WTC11 (cell line): ENCODE measurements around the gene ZSWIM2. TPM values are rescaled to one million over a fixed set of nuclear protein-coding genes. Genes with fewer than 3 reads are reported as not detected.

Experiments
- ATAC-seq: fragments of 200-7000 bp; cut with Tn5 transposase; 2 replicates; pipeline ENCODE4 v1.10.0; 2021; ENCODE audit warnings: mild to moderate bottlenecking, moderate library complexity
- CTCF ChIA-PET: fragments of 300-600 bp; sonication (Branson Sonifier 250); formaldehyde crosslinking; loops from one replicate; lab custom pipeline; 2021; ENCODE audit warnings: antibody characterized with exemption; lab: Charles Lee
- POLR2A ChIA-PET: fragments of 350-600 bp; sonication (Branson Sonifier 250); formaldehyde crosslinking; loops from one replicate; lab custom pipeline; 2021; ENCODE audit warnings: antibody characterized with exemption; lab: Charles Lee
- DNase-seq: peaks from one replicate; pipeline ENCODE4 v3.0.0; 2021; ENCODE audit warnings: low spot score
- H3K27ac Mint-ChIP-seq: 2 replicates; pipeline ENCODE4 v1.8.0; 2021; ENCODE audit warnings: mixed read lengths
- H3K27me3 Mint-ChIP-seq: 2 replicates; pipeline ENCODE4 v1.8.0; 2021; ENCODE audit warnings: low read depth, mild to moderate bottlenecking, moderate library complexity, mixed read lengths
- H3K36me3 Mint-ChIP-seq: 2 replicates; pipeline ENCODE4 v1.8.0; 2021; ENCODE audit warnings: mixed read lengths
- H3K4me1 Mint-ChIP-seq: 2 replicates; pipeline ENCODE4 v1.8.0; 2022; ENCODE audit warnings: mixed read lengths
- H3K4me3 Mint-ChIP-seq: 2 replicates; pipeline ENCODE4 v1.8.0; 2021; ENCODE audit warnings: mild to moderate bottlenecking, moderate library complexity, mixed read lengths
- H3K9me3 Mint-ChIP-seq: 2 replicates; pipeline ENCODE4 v1.8.0; 2021; ENCODE audit warnings: mixed read lengths
- ATF3 ChIP-seq: sonication (generic); formaldehyde crosslinking; conservative IDR thresholded peaks from 2 replicates; pipeline ENCODE4 v1.8.1; 2022; ENCODE audit warnings: mild to moderate bottlenecking, missing genetic modification reagents
- EMX1 ChIP-seq: fragments of 250-450 bp; sonication (Bioruptor Pico); IDR thresholded peaks from 2 replicates; pipeline ENCODE4 v1.8.0; 2021; ENCODE audit warnings: mild to moderate bottlenecking
- IRF1 ChIP-seq: sonication (generic); formaldehyde crosslinking; IDR thresholded peaks from 2 replicates; pipeline ENCODE4 v1.8.0; 2023; ENCODE audit warnings: missing genetic modification reagents
- IRF2 ChIP-seq: sonication (generic); formaldehyde crosslinking; IDR thresholded peaks from 2 replicates; pipeline ENCODE4 v1.8.0; 2022; ENCODE audit warnings: low read depth, missing genetic modification reagents, borderline replicate concordance
- JAZF1 ChIP-seq: fragments of 250-450 bp; sonication (Bioruptor Pico); IDR thresholded peaks from 2 replicates; pipeline ENCODE4 v1.9.0; 2021; ENCODE audit warnings: moderate library complexity, mild to moderate bottlenecking, inconsistent platforms
- NR1H2 ChIP-seq: sonication (generic); formaldehyde crosslinking; IDR thresholded peaks from 2 replicates; pipeline ENCODE4 v1.9.0; 2021; ENCODE audit warnings: mild to moderate bottlenecking, moderate library complexity, missing genetic modification reagents
- RELA ChIP-seq: sonication (generic); formaldehyde crosslinking; IDR thresholded peaks from 2 replicates; pipeline ENCODE4 v1.8.1; 2022; ENCODE audit warnings: missing genetic modification reagents, mild to moderate bottlenecking, borderline replicate concordance
- ZBTB21 ChIP-seq: sonication (generic); formaldehyde crosslinking; IDR thresholded peaks from 2 replicates; pipeline ENCODE4 v1.8.1; 2023; ENCODE audit warnings: mild to moderate bottlenecking, missing genetic modification reagents, borderline replicate concordance
- ZNF416 ChIP-seq: fragments of 250-450 bp; sonication (Bioruptor Pico); IDR thresholded peaks from 2 replicates; pipeline ENCODE4 v1.9.0; 2021; ENCODE audit warnings: mild to moderate bottlenecking, inconsistent platforms
- ZNF512 ChIP-seq: sonication (generic); formaldehyde crosslinking; IDR thresholded peaks from 2 replicates; pipeline ENCODE4 v1.8.1; 2022; ENCODE audit warnings: missing genetic modification reagents, borderline replicate concordance
- ZNF532 ChIP-seq: fragments of 250-450 bp; sonication (Bioruptor Pico); IDR thresholded peaks from 2 replicates; pipeline ENCODE4 v1.9.0; 2021; ENCODE audit warnings: mild to moderate bottlenecking, borderline replicate concordance
- ZNF671 ChIP-seq: fragments of 250-450 bp; sonication (Bioruptor Pico); IDR thresholded peaks from 2 replicates; pipeline ENCODE4 v1.8.0; 2021; ENCODE audit warnings: mild to moderate bottlenecking
- total RNA-seq: library from RNA; stranded (reverse); gene quantifications from 3 replicates; pipeline ENCODE4 v1.2.3, GENCODE V29; 2021
- TF ChIP-seq, protein P1 (sequence below): fragments of 200-600 bp; IDR thresholded peaks from 2 replicates; pipeline ENCODE4 v1.8.0; 2022; ENCODE audit warnings: antibody characterized with exemption
- TF ChIP-seq, protein P2 (sequence below): sonication (generic); formaldehyde crosslinking; IDR thresholded peaks from 2 replicates; pipeline ENCODE4 v1.8.0; 2022; ENCODE audit warnings: mild to moderate bottlenecking, missing genetic modification reagents
- TF ChIP-seq, protein P3 (sequence below): fragments of 250-450 bp; sonication (Bioruptor Pico); IDR thresholded peaks from 2 replicates; pipeline ENCODE4 v1.9.0; 2021; ENCODE audit warnings: moderate library complexity, mild to moderate bottlenecking, inconsistent platforms, borderline replicate concordance
- TF ChIP-seq, protein P4 (sequence below): sonication (generic); formaldehyde crosslinking; IDR thresholded peaks from 2 replicates; pipeline ENCODE4 v1.8.1; 2022; ENCODE audit warnings: mild to moderate bottlenecking, moderate library complexity, missing genetic modification reagents
- TF ChIP-seq, protein P5 (sequence below): sonication (generic); formaldehyde crosslinking; IDR thresholded peaks from 2 replicates; pipeline ENCODE4 v1.8.1; 2023; ENCODE audit warnings: mild to moderate bottlenecking, moderate library complexity, missing genetic modification reagents

The ZSWIM2 gene
- total RNA-seq, 1 experiment from 2014 or later = not detected

GRCh38 chr2:186884587-186884986, 35.6 kb upstream of the ZSWIM2 start:
- Mint-ChIP-seq H3K4me1 (no peaks in the 10 kb centered on the region), H3K27ac (no peak overlapping the region)
- TF ChIP-seq RELA (CRISPR knock-in tag) (no peak), NR1H2 (no peak), ZNF532 (CRISPR knock-in tag) (no peak), ZNF416 (CRISPR knock-in tag) (no peak), IRF2 (CRISPR knock-in tag) (no peak)
- TF ChIP-seq, protein P1, sequence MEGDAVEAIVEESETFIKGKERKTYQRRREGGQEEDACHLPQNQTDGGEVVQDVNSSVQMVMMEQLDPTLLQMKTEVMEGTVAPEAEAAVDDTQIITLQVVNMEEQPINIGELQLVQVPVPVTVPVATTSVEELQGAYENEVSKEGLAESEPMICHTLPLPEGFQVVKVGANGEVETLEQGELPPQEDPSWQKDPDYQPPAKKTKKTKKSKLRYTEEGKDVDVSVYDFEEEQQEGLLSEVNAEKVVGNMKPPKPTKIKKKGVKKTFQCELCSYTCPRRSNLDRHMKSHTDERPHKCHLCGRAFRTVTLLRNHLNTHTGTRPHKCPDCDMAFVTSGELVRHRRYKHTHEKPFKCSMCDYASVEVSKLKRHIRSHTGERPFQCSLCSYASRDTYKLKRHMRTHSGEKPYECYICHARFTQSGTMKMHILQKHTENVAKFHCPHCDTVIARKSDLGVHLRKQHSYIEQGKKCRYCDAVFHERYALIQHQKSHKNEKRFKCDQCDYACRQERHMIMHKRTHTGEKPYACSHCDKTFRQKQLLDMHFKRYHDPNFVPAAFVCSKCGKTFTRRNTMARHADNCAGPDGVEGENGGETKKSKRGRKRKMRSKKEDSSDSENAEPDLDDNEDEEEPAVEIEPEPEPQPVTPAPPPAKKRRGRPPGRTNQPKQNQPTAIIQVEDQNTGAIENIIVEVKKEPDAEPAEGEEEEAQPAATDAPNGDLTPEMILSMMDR = no peak
- TF ChIP-seq, protein P2, sequence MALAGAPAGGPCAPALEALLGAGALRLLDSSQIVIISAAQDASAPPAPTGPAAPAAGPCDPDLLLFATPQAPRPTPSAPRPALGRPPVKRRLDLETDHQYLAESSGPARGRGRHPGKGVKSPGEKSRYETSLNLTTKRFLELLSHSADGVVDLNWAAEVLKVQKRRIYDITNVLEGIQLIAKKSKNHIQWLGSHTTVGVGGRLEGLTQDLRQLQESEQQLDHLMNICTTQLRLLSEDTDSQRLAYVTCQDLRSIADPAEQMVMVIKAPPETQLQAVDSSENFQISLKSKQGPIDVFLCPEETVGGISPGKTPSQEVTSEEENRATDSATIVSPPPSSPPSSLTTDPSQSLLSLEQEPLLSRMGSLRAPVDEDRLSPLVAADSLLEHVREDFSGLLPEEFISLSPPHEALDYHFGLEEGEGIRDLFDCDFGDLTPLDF (CRISPR knock-in tag) = no peak

DNA sequence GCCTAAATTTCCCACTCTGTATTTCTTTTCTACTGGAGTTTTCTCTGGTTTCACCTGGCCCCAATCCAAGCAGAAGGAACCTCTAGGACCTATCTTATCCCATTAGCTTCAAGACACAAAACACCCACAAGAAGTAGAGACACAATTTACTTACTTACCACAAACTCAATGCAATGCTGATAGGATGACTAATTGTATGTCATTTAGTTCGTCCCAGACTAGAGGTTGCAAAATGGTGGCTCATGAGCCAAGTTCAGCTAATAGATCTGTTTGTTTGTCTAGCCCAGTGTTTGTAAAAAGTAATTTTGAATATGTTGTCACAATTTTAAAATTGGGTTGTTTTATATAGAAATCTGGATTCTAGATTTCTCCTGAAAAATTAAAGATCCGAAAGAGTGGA, 34.7 kb upstream of the ZSWIM2 start:
- TF ChIP-seq, protein P3, sequence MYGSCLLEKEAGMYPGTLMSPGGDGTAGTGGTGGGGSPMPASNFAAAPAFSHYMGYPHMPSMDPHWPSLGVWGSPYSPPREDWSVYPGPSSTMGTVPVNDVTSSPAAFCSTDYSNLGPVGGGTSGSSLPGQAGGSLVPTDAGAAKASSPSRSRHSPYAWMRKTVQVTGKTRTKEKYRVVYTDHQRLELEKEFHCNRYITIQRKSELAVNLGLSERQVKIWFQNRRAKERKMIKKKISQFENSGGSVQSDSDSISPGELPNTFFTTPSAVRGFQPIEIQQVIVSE (CRISPR knock-in tag) = no peak
- TF ChIP-seq JAZF1 (CRISPR knock-in tag) = no peak
- no peaks in the 10 kb centered on the region for H3K27me3 Mint-ChIP-seq
- CTCF ChIA-PET = interaction anchor here (2.6 kb wide), 1 partner anchor 21 kb away, joined by 12 read pairs; no protein-coding TSS in a partner anchor

More at GRCh38 chr2:186884587-186884986, 35.6 kb upstream of the ZSWIM2 start:
- no peak for ATAC-seq
- CTCF ChIA-PET = no interaction called here
- POLR2A ChIA-PET = no interaction called here
- Mint-ChIP-seq H3K36me3 (no peaks in the 10 kb centered on the region; the same call in 1 of the 2 replicates), H3K27me3 (no peaks in the 10 kb centered on the region), H3K4me3 (no peak overlapping the region), H3K9me3 (peaks cover 10% of the 10 kb centered on the region)
- no peak for DNase-seq

DNA sequence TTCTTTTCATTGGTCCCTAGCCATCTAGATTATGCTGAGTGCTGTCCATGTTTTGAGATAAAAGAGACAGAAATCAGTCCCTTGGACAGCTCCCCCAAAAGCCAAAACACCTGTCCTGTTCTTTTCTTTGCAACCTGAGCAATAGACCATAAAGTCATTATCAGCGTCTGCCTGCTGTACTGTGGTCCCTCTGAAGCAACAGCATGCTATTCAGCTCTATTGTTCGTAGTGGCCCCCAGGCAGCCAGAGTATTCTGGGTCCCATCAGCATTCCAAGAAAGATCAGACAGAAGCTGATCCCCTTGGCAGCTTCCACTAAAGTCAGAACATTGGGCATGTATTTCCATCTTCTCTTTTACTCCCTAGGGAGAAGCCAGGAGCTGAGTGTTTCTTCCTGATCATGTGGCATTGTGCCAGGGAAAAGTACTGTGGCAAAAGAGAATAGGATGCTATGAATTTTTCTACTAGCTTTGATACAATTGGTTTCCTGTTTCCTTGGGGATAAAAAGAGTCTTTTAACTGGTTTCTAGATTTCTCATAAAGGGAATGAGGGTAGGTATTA, 33.6 kb upstream of the ZSWIM2 start:
- Mint-ChIP-seq H3K4me1 (no peaks in the 10 kb centered on the region), H3K9me3 (peaks cover 14% of the 10 kb centered on the region), H3K4me3 (no peak overlapping the region), H3K36me3 (no peaks in the 10 kb centered on the region; the same call in 1 of the 2 replicates), H3K27me3 (no peaks in the 10 kb centered on the region), H3K27ac (no peak overlapping the region)
- no peak for DNase-seq
- ChIA-PET CTCF (interaction anchor here (0.8 to 2.6 kb wide), 2 partner anchors 20 to 699 kb away, joined by 3 to 12 read pairs; no protein-coding TSS in a partner anchor), POLR2A (no interaction called here)
- ATAC-seq = peak; percentile 50; the same call in 1 of the 2 replicates
- TF ChIP-seq, protein P4, sequence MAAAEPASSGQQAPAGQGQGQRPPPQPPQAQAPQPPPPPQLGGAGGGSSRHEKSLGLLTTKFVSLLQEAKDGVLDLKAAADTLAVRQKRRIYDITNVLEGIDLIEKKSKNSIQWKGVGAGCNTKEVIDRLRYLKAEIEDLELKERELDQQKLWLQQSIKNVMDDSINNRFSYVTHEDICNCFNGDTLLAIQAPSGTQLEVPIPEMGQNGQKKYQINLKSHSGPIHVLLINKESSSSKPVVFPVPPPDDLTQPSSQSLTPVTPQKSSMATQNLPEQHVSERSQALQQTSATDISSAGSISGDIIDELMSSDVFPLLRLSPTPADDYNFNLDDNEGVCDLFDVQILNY (CRISPR knock-in tag) = no peak
- TF ChIP-seq EMX1 = no peak
- TF ChIP-seq, protein P5, sequence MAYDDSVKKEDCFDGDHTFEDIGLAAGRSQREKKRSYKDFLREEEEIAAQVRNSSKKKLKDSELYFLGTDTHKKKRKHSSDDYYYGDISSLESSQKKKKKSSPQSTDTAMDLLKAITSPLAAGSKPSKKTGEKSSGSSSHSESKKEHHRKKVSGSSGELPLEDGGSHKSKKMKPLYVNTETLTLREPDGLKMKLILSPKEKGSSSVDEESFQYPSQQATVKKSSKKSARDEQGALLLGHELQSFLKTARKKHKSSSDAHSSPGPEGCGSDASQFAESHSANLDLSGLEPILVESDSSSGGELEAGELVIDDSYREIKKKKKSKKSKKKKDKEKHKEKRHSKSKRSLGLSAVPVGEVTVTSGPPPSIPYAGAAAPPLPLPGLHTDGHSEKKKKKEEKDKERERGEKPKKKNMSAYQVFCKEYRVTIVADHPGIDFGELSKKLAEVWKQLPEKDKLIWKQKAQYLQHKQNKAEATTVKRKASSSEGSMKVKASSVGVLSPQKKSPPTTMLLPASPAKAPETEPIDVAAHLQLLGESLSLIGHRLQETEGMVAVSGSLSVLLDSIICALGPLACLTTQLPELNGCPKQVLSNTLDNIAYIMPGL (CRISPR knock-in tag) = no peak
- TF ChIP-seq ZNF512 (CRISPR knock-in tag) = no peak
- no peak for TF ChIP-seq ATF3 (CRISPR knock-in tag)
- TF ChIP-seq ZNF671 (CRISPR knock-in tag) = no peak
- TF ChIP-seq ZBTB21 (CRISPR knock-in tag) = no peak
- no peak for TF ChIP-seq IRF1 (CRISPR knock-in tag)

More for the DNA sequence above, 34.7 kb upstream of the ZSWIM2 start:
- Mint-ChIP-seq H3K9me3 (peaks cover 10% of the 10 kb centered on the region), H3K36me3 (no peaks in the 10 kb centered on the region; the same call in 1 of the 2 replicates), H3K27ac (no peak overlapping the region), H3K4me1 (no peaks in the 10 kb centered on the region), H3K4me3 (no peak overlapping the region)
- no peak for DNase-seq
- ATAC-seq = no peak
- POLR2A ChIA-PET = no interaction called here
